Suprapubic skin (tissue), 3 donors: Measurements from ENCODE around the gene DNAH10.

Experiments
- CTCF ChIP-seq, 2 donors: fragments of 200-600 bp in 1 of 2; fragments of 450-650 bp in 1 of 2; sonication (generic) in 1 of 2; IDR thresholded peaks; one replicate each; pipeline ENCODE4 v1.5.1; 2016 to 2019; ENCODE audit warnings: antibody characterized with exemption in 2 of 2, mild to moderate bottlenecking in 1 of 2, moderate library complexity in 1 of 2
- POLR2AphosphoS5 ChIP-seq, 3 donors: sonication (generic); formaldehyde crosslinking; IDR thresholded peaks; one replicate each; pipeline ENCODE4 v1.6.1; 2017; ENCODE audit warnings: antibody characterized with exemption in 3 of 3

GRCh38 chr12:123966596-123966995 lies 204.5 kb downstream of the DNAH10 start:
- TF ChIP-seq CTCF (IDR thresholded peaks at IDR 0.05) (no peak), POLR2AphosphoS5 (IDR thresholded peaks at IDR 0.05) (no peak)
